Mucosa of descending colon (tissue), 3 donors: ENCODE data around the gene ZER1. TPM values are rescaled to one million over a fixed set of nuclear protein-coding genes. Genes with fewer than 3 reads are reported as not detected.

Experiments used
- ATAC-seq: fragments of 200-7000 bp; cut with Tn5 transposase; one replicate; pipeline ENCODE4 v1.9.1; 2020; ENCODE audit warnings: mild to moderate bottlenecking, moderate library complexity
- DNase-seq, 3 donors: peaks; one replicate each; pipeline ENCODE4 v3.0.0-alpha.2; 2020
- H3K36me3 ChIP-seq: fragments of 200-600 bp; one replicate; pipeline ENCODE4 v1.8.0; 2021; ENCODE audit warnings: low read depth, mild to moderate bottlenecking
- H3K4me1 ChIP-seq: fragments of 200-600 bp; one replicate; pipeline ENCODE4 v1.8.0; 2021; ENCODE audit warnings: low read depth, mild to moderate bottlenecking
- H3K4me3 ChIP-seq: fragments of 200-600 bp; one replicate; pipeline ENCODE4 v1.8.0; 2021; ENCODE audit warnings: mild to moderate bottlenecking
- H3K9me3 ChIP-seq: fragments of 200-600 bp; one replicate; pipeline ENCODE4 v1.8.0; 2021; ENCODE audit warnings: mild to moderate bottlenecking
- CTCF ChIP-seq: fragments of 200-600 bp; IDR thresholded peaks from one replicate; pipeline ENCODE4 v1.8.0; 2022; ENCODE audit warnings: antibody characterized with exemption, mild to moderate bottlenecking
- intact Hi-C, 2 donors: fragments of 100-400 bp; cut with DNase I in 1 of 2; cut with micrococcal nuclease in 1 of 2; formaldehyde crosslinking; loops; one replicate each; pipeline versions ENCODE4 v1.11.0 to v1.11.1; 2022; cut with DNase I, micrococcal nuclease
- total RNA-seq, 3 donors: library from RNA; stranded (reverse); fragmentation: NEBNext Ultra II Directional in 2 of 3; extraction: Animal tissue kit (Norgen Biotek cat#: 25700) in 2 of 3; gene quantifications; one replicate each; pipeline versions ENCODE4 v1.2.1 to v1.2.4, GENCODE V29; 2021 to 2023
- donor health status: DM: no; HTN: no; CAD: no; lungs with moderate emphysema.
- donor health status: DM: no; HTN: no; CAD: no.
- donor health status: DM: no; HTN: yes; CAD: no.

The ZER1 gene
- total RNA-seq, 3 donors from 2014 or later = 54.7 to 71.3 (median 68.8) TPM

- Histone ChIP-seq H3K36me3 (no peaks in the 10 kb centered on the region), H3K9me3 (no peaks in the 10 kb centered on the region), H3K4me3 (no peak overlapping the region), H3K4me1 (no peaks in the 10 kb centered on the region)
- DNase-seq (no peak), ATAC-seq (no peak)
- TF ChIP-seq CTCF = no peak
- intact Hi-C loops = no loop called here
These were observed 39.2 kb downstream of the ZER1 start for GRCh38 chr9:128732576-128732975.

GRCh38 chr9:128731691-128732090 is 40.0 kb downstream of the ZER1 start:
- no peak for DNase-seq
- Histone ChIP-seq H3K36me3 (no peaks in the 10 kb centered on the region), H3K4me3 (no peak overlapping the region), H3K4me1 (no peaks in the 10 kb centered on the region), H3K9me3 (no peaks in the 10 kb centered on the region)
- intact Hi-C loops = no loop called here
- TF ChIP-seq CTCF = no peak
- ATAC-seq = no peak

- Histone ChIP-seq H3K9me3 (no peaks in the 10 kb centered on the region), H3K36me3 (no peaks in the 10 kb centered on the region), H3K4me1 (no peaks in the 10 kb centered on the region), H3K4me3 (no peak overlapping the region)
- no peak for TF ChIP-seq CTCF
- ATAC-seq (no peak), DNase-seq (no peak)
- intact Hi-C loops = no loop called here
These were observed 40.6 kb downstream of the ZER1 start for GRCh38 chr9:128731093-128731492.

- H3K4me1 ChIP-seq = peaks cover 2% of the 10 kb centered on the region
- intact Hi-C loops = no loop called here
- no peak for DNase-seq
- no peaks in the 10 kb centered on the region for H3K36me3 ChIP-seq
- ATAC-seq = no peak
- no peak for TF ChIP-seq CTCF
- H3K4me3 ChIP-seq = no peak overlapping the region
- H3K9me3 ChIP-seq = no peaks in the 10 kb centered on the region
These were observed 41.8 kb downstream of the ZER1 start for GRCh38 chr9:128729766-128730517.

- peaks cover 7% of the 10 kb centered on the region for H3K4me1 ChIP-seq
- H3K9me3 ChIP-seq = no peaks in the 10 kb centered on the region
- intact Hi-C loops = no loop called here
- DNase-seq (no peak), ATAC-seq (no peak)
- peaks cover under 1% of the 10 kb centered on the region for H3K36me3 ChIP-seq
- H3K4me3 ChIP-seq = no peak overlapping the region
- TF ChIP-seq CTCF = no peak
These were observed 42.4 kb downstream of the ZER1 start for GRCh38 chr9:128729302-128729701.
